Activated CD4-positive, alpha-beta T cell treated with anti-CD3 and anti-CD28 coated beads for 36 hours (primary cell): ENCODE results near the gene LCE5A. TPM values are rescaled to one million over a fixed set of nuclear protein-coding genes. Genes with fewer than 3 reads are reported as not detected.

ENCODE experiments used
- ATAC-seq: fragments of 200-7000 bp; cut with Tn5 transposase; one replicate; pipeline ENCODE4 v1.10.0; 2021; ENCODE audit warnings: mild to moderate bottlenecking, moderate library complexity
- CTCF ChIA-PET: fragments of 350-600 bp; sonication (Branson Sonifier 250); formaldehyde crosslinking; loops from one replicate; lab custom pipeline; 2021; ENCODE audit warnings: antibody characterized with exemption; lab: Charles Lee
- POLR2A ChIA-PET: fragments of 350-600 bp; sonication (Branson Sonifier 250); formaldehyde crosslinking; loops from one replicate; lab custom pipeline; 2021; ENCODE audit warnings: antibody characterized with exemption, inconsistent platforms; lab: Charles Lee
- DNase-seq: peaks from one replicate; pipeline ENCODE4 v3.0.0-alpha.2; 2020
- H3K27ac Mint-ChIP-seq: one replicate; pipeline ENCODE4 v1.8.0; 2021; ENCODE audit warnings: mixed read lengths
- H3K27me3 Mint-ChIP-seq: one replicate; pipeline ENCODE4 v1.8.0; 2021; ENCODE audit warnings: mixed read lengths
- H3K36me3 Mint-ChIP-seq: one replicate; pipeline ENCODE4 v1.8.0; 2021; ENCODE audit warnings: low read depth, mixed read lengths
- H3K4me1 Mint-ChIP-seq: one replicate; pipeline ENCODE4 v1.8.0; 2021; ENCODE audit warnings: mixed read lengths
- H3K4me3 Mint-ChIP-seq: one replicate; pipeline ENCODE4 v1.8.0; 2021; ENCODE audit warnings: mild to moderate bottlenecking, moderate library complexity, mixed read lengths
- H3K9me3 Mint-ChIP-seq: one replicate; pipeline ENCODE4 v1.8.0; 2021; ENCODE audit warnings: low read depth, mixed read lengths
- intact Hi-C, 2 experiments: fragments of 100-400 bp; cut with DNase I in 1 of 2; cut with micrococcal nuclease in 1 of 2; formaldehyde crosslinking; loops; one replicate each; pipeline versions ENCODE4 v1.14.2 to v1.15.1; 2022 to 2024; cut with DNase I, micrococcal nuclease
- total RNA-seq, 2 experiments: library from RNA; stranded (reverse); gene quantifications; one replicate each; pipeline ENCODE4 v1.2.3, GENCODE V29; 2021

The LCE5A gene
- total RNA-seq, 2 experiments from 2014 or later, result not detected

- H3K4me3 Mint-ChIP-seq, result no peak overlapping the region
- no peaks in the 10 kb centered on the region for H3K4me1 Mint-ChIP-seq
- CTCF ChIA-PET, result interaction anchor here (1.4 to 1.6 kb wide), 3 partner anchors 25 to 42 kb away, joined by 3 read pairs; no protein-coding TSS in a partner anchor
- H3K9me3 Mint-ChIP-seq, result no peaks in the 10 kb centered on the region
- ATAC-seq (peak; percentile 53), DNase-seq (peak; percentile 71)
- intact Hi-C loops, result loop anchor here in 1 of 2 experiments (1.0 kb wide), 1 partner anchor 38 kb away; no protein-coding TSS in a partner anchor
- POLR2A ChIA-PET, result no interaction called here
- peaks cover 10% of the 10 kb centered on the region for H3K27me3 Mint-ChIP-seq
- no peak overlapping the region for H3K27ac Mint-ChIP-seq
- no peaks in the 10 kb centered on the region for H3K36me3 Mint-ChIP-seq
These were observed 15.4 kb upstream of the LCE5A start for GRCh38 chr1:152495066-152495675.

GRCh38 chr1:152497273-152497672 is 13.3 kb upstream of the LCE5A start:
- ATAC-seq, result no peak
- CTCF ChIA-PET, result interaction anchor here (0.6 to 1.6 kb wide), 3 partner anchors 36 to 470 kb away, joined by 3 to 7 read pairs (median 3); no protein-coding TSS in a partner anchor

GRCh38 chr1:152501704-152502103 is 8.9 kb upstream of the LCE5A start:
- no peaks in the 10 kb centered on the region for H3K9me3 Mint-ChIP-seq
- ATAC-seq, result no peak
- intact Hi-C loops, result no loop called here
- no peak for DNase-seq
- no peaks in the 10 kb centered on the region for H3K4me1 Mint-ChIP-seq
- H3K36me3 Mint-ChIP-seq, result no peaks in the 10 kb centered on the region
- ChIA-PET CTCF (no interaction called here), POLR2A (no interaction called here)
- no peak overlapping the region for H3K4me3 Mint-ChIP-seq
- peaks cover 6% of the 10 kb centered on the region for H3K27me3 Mint-ChIP-seq
- no peak overlapping the region for H3K27ac Mint-ChIP-seq

More at GRCh38 chr1:152497273-152497672, 13.3 kb upstream of the LCE5A start:
- no peak for DNase-seq
- Mint-ChIP-seq H3K4me1 (no peaks in the 10 kb centered on the region), H3K27ac (no peak overlapping the region), H3K27me3 (peaks cover 10% of the 10 kb centered on the region), H3K36me3 (no peaks in the 10 kb centered on the region), H3K9me3 (no peaks in the 10 kb centered on the region), H3K4me3 (no peak overlapping the region)
- intact Hi-C loops, result no loop called here
- POLR2A ChIA-PET, result no interaction called here

GRCh38 chr1:152502496-152503180 is 8.0 kb upstream of the LCE5A start:
- Mint-ChIP-seq H3K27me3 (peaks cover 8% of the 10 kb centered on the region), H3K4me1 (no peaks in the 10 kb centered on the region), H3K27ac (no peak overlapping the region), H3K4me3 (no peak overlapping the region), H3K9me3 (no peaks in the 10 kb centered on the region), H3K36me3 (no peaks in the 10 kb centered on the region)
- ATAC-seq, result no peak
- intact Hi-C loops, result no loop called here
- CTCF ChIA-PET, result no interaction called here
- POLR2A ChIA-PET, result no interaction called here
- DNase-seq, result no peak

GRCh38 chr1:152505083-152505482 is 5.5 kb upstream of the LCE5A start:
- no peak overlapping the region for H3K27ac Mint-ChIP-seq
- DNase-seq (no peak), ATAC-seq (no peak)
- CTCF ChIA-PET, result interaction anchor here (1.2 kb wide), 1 partner anchor 25 kb away, joined by 4 read pairs; no protein-coding TSS in a partner anchor
- intact Hi-C loops, result no loop called here
- no peaks in the 10 kb centered on the region for H3K4me1 Mint-ChIP-seq
- no peak overlapping the region for H3K4me3 Mint-ChIP-seq
- H3K9me3 Mint-ChIP-seq, result no peaks in the 10 kb centered on the region
- H3K27me3 Mint-ChIP-seq, result peaks cover 14% of the 10 kb centered on the region
- no peaks in the 10 kb centered on the region for H3K36me3 Mint-ChIP-seq
- POLR2A ChIA-PET, result no interaction called here

GRCh38 chr1:152506899-152507498 is 3.6 kb upstream of the LCE5A start:
- intact Hi-C loops, result no loop called here
- no peak overlapping the region for H3K4me3 Mint-ChIP-seq
- ATAC-seq (no peak), DNase-seq (no peak)
- H3K4me1 Mint-ChIP-seq, result no peaks in the 10 kb centered on the region
- POLR2A ChIA-PET, result no interaction called here
- H3K27ac Mint-ChIP-seq, result no peak overlapping the region
- H3K36me3 Mint-ChIP-seq, result no peaks in the 10 kb centered on the region
- H3K9me3 Mint-ChIP-seq, result no peaks in the 10 kb centered on the region
- CTCF ChIA-PET, result no interaction called here
- peaks cover 24% of the 10 kb centered on the region for H3K27me3 Mint-ChIP-seq

GRCh38 chr1:152511596-152511995 is 993 bp downstream of the LCE5A start:
- POLR2A ChIA-PET, result no interaction called here
- Mint-ChIP-seq H3K27ac (no peak overlapping the region), H3K27me3 (peaks cover 56% of the 10 kb centered on the region), H3K4me3 (no peak overlapping the region), H3K36me3 (no peaks in the 10 kb centered on the region), H3K4me1 (peaks cover 9% of the 10 kb centered on the region), H3K9me3 (no peaks in the 10 kb centered on the region)
- intact Hi-C loops, result no loop called here
- CTCF ChIA-PET, result no interaction called here
- DNase-seq, result no peak
- no peak for ATAC-seq

GRCh38 chr1:152513081-152513480 is 2.5 kb downstream of the LCE5A start:
- intact Hi-C loops, result no loop called here
- peaks cover 60% of the 10 kb centered on the region for H3K27me3 Mint-ChIP-seq
- ATAC-seq (no peak), DNase-seq (no peak)
- ChIA-PET POLR2A (interaction anchor here (0.7 kb wide), 1 partner anchor 290 kb away, joined by 3 read pairs; no protein-coding TSS in a partner anchor), CTCF (interaction anchor here (0.7 kb wide), 1 partner anchor 584 kb away, joined by 3 read pairs; no protein-coding TSS in a partner anchor)
- H3K27ac Mint-ChIP-seq, result no peak overlapping the region
- H3K4me3 Mint-ChIP-seq, result no peak overlapping the region
- H3K4me1 Mint-ChIP-seq, result peaks cover 9% of the 10 kb centered on the region
- no peaks in the 10 kb centered on the region for H3K36me3 Mint-ChIP-seq
- no peaks in the 10 kb centered on the region for H3K9me3 Mint-ChIP-seq

GRCh38 chr1:152514715-152515433 is 4.3 kb downstream of the LCE5A start:
- H3K4me3 Mint-ChIP-seq, result no peak overlapping the region
- no peaks in the 10 kb centered on the region for H3K9me3 Mint-ChIP-seq
- intact Hi-C loops, result no loop called here
- no peak for ATAC-seq
- ChIA-PET CTCF (interaction anchor here (1.0 kb wide), 1 partner anchor 17 kb away, joined by 4 read pairs; no protein-coding TSS in a partner anchor), POLR2A (no interaction called here)
- no peak for DNase-seq
- no peak overlapping the region for H3K27ac Mint-ChIP-seq
- H3K36me3 Mint-ChIP-seq, result no peaks in the 10 kb centered on the region
- peaks cover 57% of the 10 kb centered on the region for H3K27me3 Mint-ChIP-seq
- H3K4me1 Mint-ChIP-seq, result peaks cover 9% of the 10 kb centered on the region

- ChIA-PET CTCF (interaction anchor here (1.0 kb wide), 1 partner anchor 16 kb away, joined by 4 read pairs; no protein-coding TSS in a partner anchor), POLR2A (no interaction called here)
- ATAC-seq (no peak), DNase-seq (peak; percentile 20)
- H3K27me3 Mint-ChIP-seq, result peaks cover 54% of the 10 kb centered on the region
- peaks cover 9% of the 10 kb centered on the region for H3K4me1 Mint-ChIP-seq
- H3K9me3 Mint-ChIP-seq, result no peaks in the 10 kb centered on the region
- intact Hi-C loops, result no loop called here
- no peak overlapping the region for H3K27ac Mint-ChIP-seq
- no peaks in the 10 kb centered on the region for H3K36me3 Mint-ChIP-seq
- no peak overlapping the region for H3K4me3 Mint-ChIP-seq
These were observed 4.8 kb downstream of the LCE5A start for GRCh38 chr1:152515434-152515783.

GRCh38 chr1:152516082-152516481 is 5.5 kb downstream of the LCE5A start:
- Mint-ChIP-seq H3K27me3 (peaks cover 49% of the 10 kb centered on the region), H3K4me3 (no peak overlapping the region), H3K9me3 (no peaks in the 10 kb centered on the region), H3K36me3 (no peaks in the 10 kb centered on the region), H3K4me1 (peaks cover 9% of the 10 kb centered on the region), H3K27ac (no peak overlapping the region)
- ChIA-PET POLR2A (no interaction called here), CTCF (interaction anchor here (1.0 kb wide), 1 partner anchor 16 kb away, joined by 4 read pairs; no protein-coding TSS in a partner anchor)
- intact Hi-C loops, result no loop called here
- DNase-seq (no peak), ATAC-seq (no peak)
